Right cardiac atrium (tissue), 5 donors: ENCODE measurements around the gene MTMR2. TPM values are rescaled to one million over a fixed set of nuclear protein-coding genes. Genes with fewer than 3 reads are reported as not detected.
A peak's percentile ranks its signal among the peaks of the same experiment; 100 is the strongest.
"Not testable (repeated sequence)": the region's sequence is repeated elsewhere in the genome, so short reads cannot be mapped to it uniquely, and the experiment has no call there.

Source experiments
- ATAC-seq, 2 donors: fragments of 200-7000 bp; cut with Tn5 transposase; one replicate each; pipeline versions ENCODE4 v1.8.0 to v1.9.1; 2020; ENCODE audit warnings: moderate library complexity in 2 of 2, mild to moderate bottlenecking in 1 of 2
- DNase-seq, 3 donors: peaks; one replicate each; pipeline ENCODE4 v3.0.0-alpha.2; 2020
- H3K27ac ChIP-seq: one replicate; pipeline ENCODE4 v1.5.1; 2013; ENCODE audit warnings: mild to moderate bottlenecking, low read length, control low read depth, moderate library complexity
- H3K27me3 ChIP-seq: one replicate; pipeline ENCODE4 v1.6.1; 2013; ENCODE audit not compliant: control insufficient read depth, insufficient read depth
- H3K4me1 ChIP-seq: one replicate; pipeline ENCODE4 v1.6.1; 2013; ENCODE audit warnings: low read length; ENCODE audit not compliant: control insufficient read depth, insufficient read depth
- H3K4me3 ChIP-seq: one replicate; pipeline ENCODE4 v1.5.1; 2013; ENCODE audit warnings: low read length, control low read depth
- H3K9me3 ChIP-seq: one replicate; pipeline ENCODE4 v1.6.1; 2013; ENCODE audit warnings: low read length; ENCODE audit not compliant: control insufficient read depth
- WGBS: extraction: QIAGEN DNeasy Blood & Tissue Kit; methylation state at CpG from one replicate; pipeline ENCODE4 v1.1.7; 2013; 5-methylcytosine and 5-hydroxymethylcytosine counted together
- intact Hi-C, 4 donors: fragments of 100-400 bp; cut with DNase I; formaldehyde crosslinking; loops; one replicate each; pipeline versions ENCODE4 v1.11.0 to v1.14.0; 2022 to 2023
- polyA plus RNA-seq: library from polyadenylated mRNA; stranded (reverse); fragments of 200-250 nt; gene quantifications from one replicate; pipeline ENCODE4 v1.2.3, GENCODE V29; 2013
- total RNA-seq, 4 donors: library from RNA; stranded (reverse); fragmentation: NEBNext Ultra II Directional; extraction: Animal tissue kit (Norgen Biotek cat#: 25700); gene quantifications; one replicate each; pipeline ENCODE4 v1.2.1, GENCODE V29; 2021
- donor health status: healthy with polysubstance abuse.
- donor health status: DM: no; HTN: yes; CAD: no.
- donor health status: DM: no; HTN: no; CAD: no.
- donor health status: DM: no; HTN: yes; CAD: no; lungs with severe emphysema.
- donor health status: DM: yes; HTN: yes; CAD: no.

MTMR2 gene
- total and polyA plus RNA-seq, 5 donors, result 7.8 to 23.6 (median 18.6) TPM

GRCh38 chr11:95816037-95816436, 107.9 kb downstream of the MTMR2 start:
- intact Hi-C loops, result no loop called here
- DNase-seq (no peak), ATAC-seq (no peak)
- Histone ChIP-seq H3K9me3 (no peaks in the 10 kb centered on the region), H3K4me3 (no peak overlapping the region), H3K4me1 (no peaks in the 10 kb centered on the region), H3K27me3 (no peaks in the 10 kb centered on the region), H3K27ac (no peak overlapping the region)
- WGBS, result 98% methylated on average over 2 of the region's 2 CpGs

- DNase-seq, H3K4me3 ChIP-seq, H3K4me1 ChIP-seq, H3K27ac ChIP-seq, H3K27me3 ChIP-seq, ATAC-seq, H3K9me3 ChIP-seq, intact Hi-C loops: not testable (repeated sequence)
- WGBS, result 97% methylated on average over 4 of the region's 4 CpGs
Measured at GRCh38 chr11:95811052-95811451, 112.9 kb downstream of the MTMR2 start.

- H3K27ac ChIP-seq, H3K27me3 ChIP-seq, ATAC-seq, H3K4me1 ChIP-seq, H3K4me3 ChIP-seq, intact Hi-C loops, H3K9me3 ChIP-seq: not testable (repeated sequence)
- 96% methylated on average over 6 of the region's 6 CpGs for WGBS
- DNase-seq, result peak in 1 of 3 donors; percentile 42
Measured at GRCh38 chr11:95806464-95806863, 117.4 kb downstream of the MTMR2 start.

GRCh38 chr11:95805869-95806268, 118.0 kb downstream of the MTMR2 start:
- no peaks in the 10 kb centered on the region for H3K9me3 ChIP-seq
- no peaks in the 10 kb centered on the region for H3K27me3 ChIP-seq
- intact Hi-C loops, result no loop called here
- H3K27ac ChIP-seq, result no peak overlapping the region
- H3K4me3 ChIP-seq, result no peak overlapping the region
- peaks cover 4% of the 10 kb centered on the region for H3K4me1 ChIP-seq
- ATAC-seq (peak in 1 of 2 donors; percentile 61), DNase-seq (no peak)
- 78% methylated on average over 2 of the region's 2 CpGs for WGBS

GRCh38 chr11:95803973-95804372, 119.9 kb downstream of the MTMR2 start:
- intact Hi-C loops, result no loop called here
- Histone ChIP-seq H3K4me1 (peaks cover 4% of the 10 kb centered on the region), H3K9me3 (no peaks in the 10 kb centered on the region), H3K27ac (no peak overlapping the region), H3K27me3 (no peaks in the 10 kb centered on the region), H3K4me3 (no peak overlapping the region)
- ATAC-seq (no peak), DNase-seq (no peak)
- WGBS, result 97% methylated on average over 2 of the region's 2 CpGs

GRCh38 chr11:95802806-95803205, 121.1 kb downstream of the MTMR2 start:
- DNase-seq, result no peak
- intact Hi-C loops, result no loop called here
- H3K4me1 ChIP-seq, result peaks cover 4% of the 10 kb centered on the region
- H3K27ac ChIP-seq, result no peak overlapping the region
- 100% methylated on average over 1 of the region's 1 CpG for WGBS
- no peaks in the 10 kb centered on the region for H3K9me3 ChIP-seq
- H3K27me3 ChIP-seq, result no peaks in the 10 kb centered on the region
- no peak overlapping the region for H3K4me3 ChIP-seq
- ATAC-seq, result no peak

DNA sequence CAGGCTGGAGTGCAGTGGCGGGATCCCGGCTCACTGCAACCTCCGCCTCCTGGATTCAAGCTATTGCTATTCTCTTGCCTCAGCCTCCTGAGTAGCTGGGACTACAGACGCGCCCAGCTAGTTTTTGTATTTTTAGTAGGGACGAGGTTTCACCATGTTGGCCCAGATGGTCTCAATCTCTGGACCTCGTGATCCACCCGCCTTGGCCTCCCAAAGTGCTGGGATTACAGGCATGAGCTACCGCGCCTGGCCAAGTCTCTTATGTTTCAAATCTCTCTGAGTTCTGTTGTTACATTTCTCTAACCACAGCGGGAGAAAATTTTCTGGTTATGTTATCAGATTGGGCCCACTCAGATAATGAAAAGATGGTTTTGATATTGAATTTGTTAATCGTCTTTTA, 123.5 kb downstream of the MTMR2 start:
- intact Hi-C loops, result no loop called here
- 96% methylated on average over 12 of the region's 12 CpGs for WGBS
- no peak for DNase-seq

GRCh38 chr11:95799546-95799945, 124.4 kb downstream of the MTMR2 start:
- H3K27ac ChIP-seq, result no peak overlapping the region
- no peaks in the 10 kb centered on the region for H3K4me1 ChIP-seq
- ATAC-seq, result no peak
- 93% methylated on average over 1 of the region's 1 CpG for WGBS
- intact Hi-C loops, result no loop called here
- DNase-seq, result no peak
- no peak overlapping the region for H3K4me3 ChIP-seq
- H3K9me3 ChIP-seq, result no peaks in the 10 kb centered on the region
- no peaks in the 10 kb centered on the region for H3K27me3 ChIP-seq

More for the DNA sequence above, 123.5 kb downstream of the MTMR2 start:
- Histone ChIP-seq H3K4me1 (no peaks in the 10 kb centered on the region), H3K4me3 (no peak overlapping the region), H3K27ac (no peak overlapping the region), H3K27me3 (no peaks in the 10 kb centered on the region), H3K9me3 (no peaks in the 10 kb centered on the region)
- ATAC-seq, result no peak

DNA sequence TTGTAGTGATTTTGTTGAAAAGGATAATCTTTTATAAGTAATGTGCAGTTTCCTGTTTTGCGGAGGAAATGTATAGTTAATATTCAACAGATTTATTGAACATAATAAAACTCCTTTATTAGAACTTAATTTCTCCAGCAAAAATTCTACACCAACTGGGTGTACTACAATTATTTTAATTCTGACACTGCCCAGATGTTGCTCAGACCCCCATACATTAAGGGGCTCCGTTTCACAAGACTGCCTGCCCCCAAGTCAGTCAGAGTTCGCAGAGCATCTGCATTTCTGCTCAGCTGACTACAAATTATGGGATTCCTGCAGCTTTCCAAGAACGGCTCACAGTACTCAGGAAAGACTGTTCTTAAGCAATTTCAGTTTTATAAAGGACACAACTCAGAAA, 127.4 kb downstream of the MTMR2 start:
- DNase-seq (no peak), ATAC-seq (no peak)
- 89% methylated on average over 4 of the region's 4 CpGs for WGBS
- Histone ChIP-seq H3K27me3 (no peaks in the 10 kb centered on the region), H3K27ac (no peak overlapping the region), H3K9me3 (no peaks in the 10 kb centered on the region), H3K4me3 (no peak overlapping the region), H3K4me1 (no peaks in the 10 kb centered on the region)
- intact Hi-C loops, result no loop called here

DNA sequence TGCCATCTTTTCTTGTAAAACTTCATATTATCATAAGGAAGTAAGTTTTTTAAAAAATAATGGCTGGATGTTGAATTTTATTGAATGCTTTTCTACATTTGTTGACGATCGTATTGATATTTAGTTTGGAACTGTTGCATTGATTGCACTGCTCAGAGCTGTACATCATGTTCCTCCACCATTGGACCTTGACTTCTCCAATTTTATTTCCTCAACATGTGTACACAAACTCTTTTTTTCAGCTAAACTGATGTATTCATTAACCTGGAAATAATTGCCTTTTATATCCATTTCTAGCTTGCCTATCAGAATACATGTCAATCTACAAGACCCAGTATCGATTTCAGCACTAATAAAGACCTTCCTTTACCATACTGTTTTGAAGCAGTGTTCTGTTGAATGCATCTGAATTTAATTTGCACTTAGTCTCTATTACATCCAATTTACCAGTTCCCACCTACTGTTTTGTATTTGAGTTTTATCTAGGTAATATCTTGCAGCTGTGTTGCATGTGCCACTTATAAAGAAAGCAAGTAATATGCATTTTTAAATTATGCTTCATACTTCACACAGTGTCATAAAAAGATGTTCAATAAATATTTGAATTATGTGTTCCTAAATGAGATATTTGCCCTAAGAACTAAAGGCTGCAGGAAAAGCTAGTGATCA, 128.1 kb downstream of the MTMR2 start:
- DNase-seq (no peak), ATAC-seq (no peak)
- Histone ChIP-seq H3K27me3 (no peaks in the 10 kb centered on the region), H3K9me3 (no peaks in the 10 kb centered on the region), H3K4me1 (no peaks in the 10 kb centered on the region), H3K4me3 (no peak overlapping the region), H3K27ac (no peak overlapping the region)
- WGBS, result 94% methylated on average over 3 of the region's 3 CpGs
- intact Hi-C loops, result no loop called here

GRCh38 chr11:95794086-95794485, 129.8 kb downstream of the MTMR2 start:
- no peak overlapping the region for H3K4me3 ChIP-seq
- H3K9me3 ChIP-seq, result no peaks in the 10 kb centered on the region
- no peaks in the 10 kb centered on the region for H3K27me3 ChIP-seq
- 90% methylated on average over 5 of the region's 5 CpGs for WGBS
- no peaks in the 10 kb centered on the region for H3K4me1 ChIP-seq
- no peak overlapping the region for H3K27ac ChIP-seq
- intact Hi-C loops, result no loop called here
- ATAC-seq, result no peak
- no peak for DNase-seq

DNA sequence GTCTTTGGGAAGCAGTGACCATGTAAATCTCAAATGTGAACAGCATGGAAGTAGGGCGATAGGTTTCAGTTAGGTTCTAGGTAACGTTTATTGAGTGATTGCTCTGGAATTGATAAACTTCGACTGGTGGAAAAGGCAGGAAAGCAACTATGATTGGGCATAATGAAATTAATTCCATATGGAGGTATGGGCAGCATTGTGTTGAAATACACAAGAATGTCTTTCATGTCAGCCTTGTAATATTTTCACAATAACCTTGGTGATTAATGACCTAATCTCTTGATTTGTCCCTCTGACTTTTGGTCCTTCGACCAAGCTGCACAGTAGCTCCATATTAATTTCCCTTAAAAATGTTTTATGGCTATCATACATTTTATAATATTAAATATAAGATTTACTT, 130.8 kb downstream of the MTMR2 start:
- intact Hi-C loops, result no loop called here
- ATAC-seq (no peak), DNase-seq (no peak)
- H3K4me1 ChIP-seq, result no peaks in the 10 kb centered on the region
- no peak overlapping the region for H3K27ac ChIP-seq
- no peaks in the 10 kb centered on the region for H3K9me3 ChIP-seq
- H3K27me3 ChIP-seq, result no peaks in the 10 kb centered on the region
- WGBS, result 93% methylated on average over 4 of the region's 4 CpGs
- no peak overlapping the region for H3K4me3 ChIP-seq
